Measurements from ENCODE around the gene FAM118B. TPM values are rescaled to one million over a fixed set of nuclear protein-coding genes. Genes with fewer than 3 reads are reported as not detected.

The FAM118B gene
- total RNA-seq, 1 experiment from 2014 or later = 40.0 TPM

DNA sequence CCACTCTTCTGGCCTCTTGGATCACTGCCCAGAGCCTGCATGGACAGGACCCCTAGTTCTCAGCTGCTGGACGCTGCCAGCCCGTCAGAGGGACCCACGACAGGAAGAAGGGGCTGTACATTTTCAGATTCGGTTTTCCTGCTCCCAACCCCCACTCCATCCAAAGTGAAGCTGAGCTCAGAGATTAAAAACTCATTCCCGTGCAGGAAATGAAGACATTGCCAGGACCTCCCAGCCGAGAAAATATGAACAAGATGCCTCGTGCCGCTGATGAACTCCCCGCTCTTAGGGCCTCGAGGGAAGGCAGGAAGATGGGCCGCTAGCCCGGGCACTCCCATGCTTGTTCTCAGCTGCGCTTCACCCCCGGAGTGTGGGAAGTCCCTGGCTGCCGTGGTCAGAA lies 36.2 kb upstream of the FAM118B start:
- no peak overlapping the region for H2AFZ ChIP-seq (ENCODE audit: low read length)
- no peak overlapping the region for H3K27ac ChIP-seq (ENCODE audit: insufficient read length, low read depth, low read length)
- no peak overlapping the region for H3K9ac ChIP-seq (ENCODE audit: extremely low read depth, insufficient read length, low read length)
- no peak overlapping the region for H2BK5ac ChIP-seq (ENCODE audit: insufficient read length, low read length)
- H3K79me2 ChIP-seq (ENCODE audit: insufficient read depth, low read length) = no peaks in the 10 kb centered on the region
- no peak overlapping the region for H2BK12ac ChIP-seq (ENCODE audit: insufficient read length, low read depth, low read length)
- H4K5ac ChIP-seq (ENCODE audit: insufficient read length, low read depth, low read length) = no peak overlapping the region
- DNase-seq = no peak
- no peak overlapping the region for H4K8ac ChIP-seq (replicated peaks; ENCODE audit: insufficient read length, low read depth, low read length)
- H3K18ac ChIP-seq (ENCODE audit: insufficient read length, low read depth, low read length) = no peak overlapping the region
- Mint-ChIP-seq H3K9me3 (no peaks in the 10 kb centered on the region; a peak in 1 of 5 replicates), H3K4me1 (peaks cover 0 to 3% of the 10 kb centered on the region in 2 experiments; a peak in 1 of 4 replicates), H3K27me3 (ENCODE audit: low read depth) (no peaks in the 10 kb centered on the region; the same call in 1 of the 2 replicates), H3K36me3 (ENCODE audit: insufficient read depth in 1 of 3, low read depth in 3 of 3) (no peaks in the 10 kb centered on the region), H3K27ac (peak overlapping the region in 1 of 3 experiments; percentile 25; a peak in 1 of 7 replicates), H3K4me3 (no peak overlapping the region)
- no peak overlapping the region for H2BK20ac ChIP-seq (ENCODE audit: low read depth, low read length, poor library complexity, severe bottlenecking)
- WGBS (ENCODE audit: extremely low coverage, insufficient read length, low lambda C conversion rate) = no CpG with 5 or more reads among the region's 15 CpGs
- H3K4me1 ChIP-seq (ENCODE audit: insufficient read depth, low read length) = no peaks in the 10 kb centered on the region
- H3K14ac ChIP-seq (ENCODE audit: insufficient read depth, low read length) = no peak overlapping the region; the same call in 1 of the 2 replicates
- H3K4ac ChIP-seq (ENCODE audit: low read depth, low read length) = no peak overlapping the region
- H3K56ac ChIP-seq (ENCODE audit: insufficient read length, low read depth, low read length) = no peak overlapping the region
- no peaks in the 10 kb centered on the region for H4K20me1 ChIP-seq (ENCODE audit: control insufficient read depth, insufficient read depth, insufficient read length)
- H3K79me1 ChIP-seq (ENCODE audit: insufficient read depth, low read depth, low read length, poor library complexity, severe bottlenecking) = no peaks in the 10 kb centered on the region
- no peak overlapping the region for H2AK5ac ChIP-seq (ENCODE audit: insufficient read length, low read length)
- H3K9me3 ChIP-seq (ENCODE audit: control insufficient read depth, low read depth, low read length) = no peaks in the 10 kb centered on the region
- no peaks in the 10 kb centered on the region for H3K27me3 ChIP-seq (ENCODE audit: insufficient read depth, low read length)
- H4K91ac ChIP-seq (ENCODE audit: insufficient read length, low read depth, low read length) = no peak overlapping the region
- H3K23me2 ChIP-seq (ENCODE audit: insufficient read length, low read depth, low read length, poor library complexity, severe bottlenecking) = no peaks in the 10 kb centered on the region
- no peak for TF ChIP-seq CTCF (conservative IDR thresholded peaks at IDR 0.05)
- H3K23ac ChIP-seq (ENCODE audit: insufficient read length, low read depth, low read length) = no peak overlapping the region
- no peak overlapping the region for H2BK120ac ChIP-seq (ENCODE audit: low read depth, low read length, poor library complexity, severe bottlenecking)
- H3K4me2 ChIP-seq (ENCODE audit: insufficient read depth, insufficient read length, low read length) = no peak overlapping the region
- no peak overlapping the region for H2BK15ac ChIP-seq (ENCODE audit: low read depth, low read length)
- no peak overlapping the region for H3T11ph ChIP-seq (ENCODE audit: low read length)
